ENCODE results near the gene CUX1. TPM values are rescaled to one million over a fixed set of nuclear protein-coding genes. Genes with fewer than 3 reads are reported as not detected.
"Not testable (repeated sequence)": the region's sequence is repeated elsewhere in the genome, so short reads cannot be mapped to it uniquely, and the experiment has no call there.

Gene CUX1
- total RNA-seq, 1 experiment from 2014 or later: 53.5 TPM

- Histone ChIP-seq H3K14ac (ENCODE audit: insufficient read depth, low read length) (no peak overlapping the region), H4K20me1 (ENCODE audit: control insufficient read depth, insufficient read depth, insufficient read length) (no peaks in the 10 kb centered on the region), H3K27me3 (ENCODE audit: insufficient read depth, low read length) (no peaks in the 10 kb centered on the region), H3K4ac (ENCODE audit: low read depth, low read length) (no peak overlapping the region), H2AK5ac (ENCODE audit: insufficient read length, low read length) (no peak overlapping the region), H3K18ac (ENCODE audit: insufficient read length, low read depth, low read length) (no peak overlapping the region), H3K56ac (ENCODE audit: insufficient read length, low read depth, low read length) (no peak overlapping the region), H4K5ac (ENCODE audit: insufficient read length, low read depth, low read length) (no peak overlapping the region), H4K91ac (ENCODE audit: insufficient read length, low read depth, low read length) (no peak overlapping the region), H3K9me3 (ENCODE audit: control insufficient read depth, low read depth, low read length) (peaks cover 8% of the 10 kb centered on the region), H2BK20ac (ENCODE audit: low read depth, low read length, poor library complexity, severe bottlenecking) (no peak overlapping the region), H3K79me1 (ENCODE audit: insufficient read depth, low read depth, low read length, poor library complexity, severe bottlenecking) (peaks cover 26% of the 10 kb centered on the region), H3K23me2 (ENCODE audit: insufficient read length, low read depth, low read length, poor library complexity, severe bottlenecking) (no peaks in the 10 kb centered on the region), H2BK120ac (ENCODE audit: low read depth, low read length, poor library complexity, severe bottlenecking) (no peak overlapping the region), H3K23ac (ENCODE audit: insufficient read length, low read depth, low read length) (no peak overlapping the region), H3K4me1 (ENCODE audit: insufficient read depth, low read length) (no peaks in the 10 kb centered on the region), H3K79me2 (ENCODE audit: insufficient read depth, low read length) (peaks cover 59% of the 10 kb centered on the region), H3K4me2 (ENCODE audit: insufficient read depth, insufficient read length, low read length) (no peak overlapping the region), H2BK15ac (ENCODE audit: low read depth, low read length) (no peak overlapping the region), H2BK5ac (ENCODE audit: insufficient read length, low read length) (no peak overlapping the region), H3K9ac (ENCODE audit: extremely low read depth, insufficient read length, low read length) (no peak overlapping the region), H3K27ac (ENCODE audit: insufficient read length, low read depth, low read length) (no peak overlapping the region), H2AFZ (ENCODE audit: low read length) (no peak overlapping the region), H4K8ac (replicated peaks; ENCODE audit: insufficient read length, low read depth, low read length) (no peak overlapping the region), H3T11ph (ENCODE audit: low read length) (no peak overlapping the region), H2BK12ac (ENCODE audit: insufficient read length, low read depth, low read length) (no peak overlapping the region)
- peaks cover 20 to 26% of the 10 kb centered on the region in 2 experiments for H3K9me3 Mint-ChIP-seq
- no CpG with 5 or more reads among the region's 8 CpGs for WGBS (ENCODE audit: extremely low coverage, insufficient read length, low lambda C conversion rate)
- no peaks in the 10 kb centered on the region for H3K27me3 Mint-ChIP-seq (ENCODE audit: low read depth)
- DNase-seq: no peak
- peaks cover 17 to 24% of the 10 kb centered on the region in 2 experiments for H3K4me1 Mint-ChIP-seq
- H3K36me3 Mint-ChIP-seq (ENCODE audit: insufficient read depth in 1 of 3, low read depth in 3 of 3): peaks cover 23 to 38% (median 26%) of the 10 kb centered on the region in 3 experiments
- TF ChIP-seq CTCF (conservative IDR thresholded peaks at IDR 0.05): no peak
- no peak overlapping the region; a peak in 1 of 5 replicates for H3K4me3 Mint-ChIP-seq
- H3K27ac Mint-ChIP-seq: no peak overlapping the region
Observed at GRCh38 chr7:101848208-101848951, 31.0 kb downstream of the CUX1 start.

- not testable (repeated sequence) for H3K9ac ChIP-seq (ENCODE audit: extremely low read depth, insufficient read length, low read length); H2AFZ ChIP-seq (ENCODE audit: low read length); H2BK12ac ChIP-seq (ENCODE audit: insufficient read length, low read depth, low read length); H3K14ac ChIP-seq (ENCODE audit: insufficient read depth, low read length); H2BK5ac ChIP-seq (ENCODE audit: insufficient read length, low read length); H3K18ac ChIP-seq (ENCODE audit: insufficient read length, low read depth, low read length); DNase-seq; H3K27me3 Mint-ChIP-seq (ENCODE audit: low read depth); H2BK15ac ChIP-seq (ENCODE audit: low read depth, low read length); H4K5ac ChIP-seq (ENCODE audit: insufficient read length, low read depth, low read length); H3T11ph ChIP-seq (ENCODE audit: low read length); H3K27ac Mint-ChIP-seq; H4K91ac ChIP-seq (ENCODE audit: insufficient read length, low read depth, low read length); H3K4me1 ChIP-seq (ENCODE audit: insufficient read depth, low read length); H4K20me1 ChIP-seq (ENCODE audit: control insufficient read depth, insufficient read depth, insufficient read length); H2BK120ac ChIP-seq (ENCODE audit: low read depth, low read length, poor library complexity, severe bottlenecking); H3K56ac ChIP-seq (ENCODE audit: insufficient read length, low read depth, low read length); H3K27me3 ChIP-seq (ENCODE audit: insufficient read depth, low read length); H2AK5ac ChIP-seq (ENCODE audit: insufficient read length, low read length); H3K9me3 ChIP-seq (ENCODE audit: control insufficient read depth, low read depth, low read length); H3K4me2 ChIP-seq (ENCODE audit: insufficient read depth, insufficient read length, low read length); H3K23me2 ChIP-seq (ENCODE audit: insufficient read length, low read depth, low read length, poor library complexity, severe bottlenecking); H2BK20ac ChIP-seq (ENCODE audit: low read depth, low read length, poor library complexity, severe bottlenecking); H3K4me3 Mint-ChIP-seq; H4K8ac ChIP-seq (replicated peaks; ENCODE audit: insufficient read length, low read depth, low read length); H3K23ac ChIP-seq (ENCODE audit: insufficient read length, low read depth, low read length); H3K4ac ChIP-seq (ENCODE audit: low read depth, low read length); H3K27ac ChIP-seq (ENCODE audit: insufficient read length, low read depth, low read length)
- H3K36me3 Mint-ChIP-seq (ENCODE audit: insufficient read depth in 1 of 3, low read depth in 3 of 3): peaks cover 23 to 38% (median 26%) of the 10 kb centered on the region in 3 experiments
- H3K79me1 ChIP-seq (ENCODE audit: insufficient read depth, low read depth, low read length, poor library complexity, severe bottlenecking): peaks cover 31% of the 10 kb centered on the region
- no CpG with 5 or more reads among the region's 2 CpGs for WGBS (ENCODE audit: extremely low coverage, insufficient read length, low lambda C conversion rate)
- H3K9me3 Mint-ChIP-seq: peaks cover 20 to 26% of the 10 kb centered on the region in 2 experiments
- H3K79me2 ChIP-seq (ENCODE audit: insufficient read depth, low read length): peaks cover 65% of the 10 kb centered on the region
- peaks cover 13 to 20% of the 10 kb centered on the region in 2 experiments for H3K4me1 Mint-ChIP-seq
Observed at GRCh38 chr7:101849314-101849713, 31.9 kb downstream of the CUX1 start.

Measured in H9 (cell line).